CD14-positive monocyte (primary cell): ENCODE data around the gene PARP14. TPM values are rescaled to one million over a fixed set of nuclear protein-coding genes. Genes with fewer than 3 reads are reported as not detected.

Experiments
- DNase-seq, 3 donors: peaks; one replicate each; pipeline ENCODE4 v3.0.0-alpha.2; 2011 to 2022
- H2AFZ ChIP-seq: 2 replicates; pipeline ENCODE4 v1.6.0; 2012; ENCODE audit warnings: mild to moderate bottlenecking, low read depth, low read length, inconsistent platforms; ENCODE audit not compliant: insufficient read depth, poor library complexity, severe bottlenecking
- H3K27ac ChIP-seq, 2 donors: 1 replicate in 1 of 2; 2 replicates in 1 of 2; pipeline ENCODE4 v1.5.1; 2012 to 2013; ENCODE audit warnings: low read length in 2 of 2, control low read depth in 1 of 2, inconsistent platforms in 1 of 2, low read depth in 1 of 2, mild to moderate bottlenecking in 1 of 2
- H3K27me3 ChIP-seq, 2 donors: one replicate each; pipeline versions ENCODE4 v1.6.0 to v1.6.1; 2011 to 2013; ENCODE audit warnings: low read length in 2 of 2; ENCODE audit not compliant: control insufficient read depth in 2 of 2, insufficient read depth in 2 of 2
- H3K36me3 ChIP-seq, 2 donors: replicated peaks in 1 of 2; 1 replicate in 1 of 2; 2 replicates in 1 of 2; pipeline versions ENCODE4 v1.5.1 to v1.6.1; 2012 to 2013; ENCODE audit warnings: low read length in 2 of 2, control low read depth in 1 of 2, inconsistent platforms in 1 of 2, mild to moderate bottlenecking in 1 of 2; ENCODE audit not compliant: insufficient read depth in 2 of 2, control insufficient read depth in 1 of 2
- H3K4me1 ChIP-seq, 2 donors: 1 replicate in 1 of 2; 2 replicates in 1 of 2; pipeline versions ENCODE4 v1.5.1 to v1.6.1; 2012 to 2013; ENCODE audit warnings: low read length in 2 of 2, control low read depth in 1 of 2, inconsistent platforms in 1 of 2, mild to moderate bottlenecking in 1 of 2, moderate library complexity in 1 of 2; ENCODE audit not compliant: insufficient read depth in 2 of 2, control insufficient read depth in 1 of 2
- H3K4me2 ChIP-seq: replicated peaks from 2 replicates; pipeline ENCODE3; 2012; ENCODE audit warnings: low read length, moderate library complexity, mild to moderate bottlenecking; ENCODE audit not compliant: poor library complexity, severe bottlenecking; ENCODE audit errors: extremely low read depth
- H3K4me3 ChIP-seq, 3 experiments: fragments of 200-600 bp in 1 of 3; sonication (generic) in 1 of 3; replicated peaks in 1 of 3; 1 replicate in 2 of 3; 2 replicates in 1 of 3; pipeline ENCODE4 v1.5.1; 2011 to 2013; ENCODE audit warnings: low read length in 3 of 3, mild to moderate bottlenecking in 3 of 3, control low read depth in 2 of 3, low read depth in 2 of 3, inconsistent platforms in 1 of 3, moderate library complexity in 1 of 3
- H3K79me2 ChIP-seq: 2 replicates; pipeline ENCODE4 v1.6.0; 2012; ENCODE audit warnings: mild to moderate bottlenecking, control low read depth, inconsistent platforms, low read length, moderate library complexity; ENCODE audit not compliant: insufficient read depth
- H3K9ac ChIP-seq: 2 replicates; pipeline ENCODE4 v1.6.0; 2017; ENCODE audit warnings: low read length, mild to moderate bottlenecking; ENCODE audit not compliant: insufficient read depth, poor library complexity, severe bottlenecking
- H3K9me3 ChIP-seq, 2 donors: replicated peaks in 1 of 2; 1 replicate in 1 of 2; 2 replicates in 1 of 2; pipeline versions ENCODE4 v1.5.1 to v1.6.1; 2012 to 2013; ENCODE audit warnings: low read length in 2 of 2, control low read depth in 1 of 2; ENCODE audit not compliant: control insufficient read depth in 1 of 2, insufficient read depth in 1 of 2
- H4K20me1 ChIP-seq: 2 replicates; pipeline ENCODE4 v1.6.0; 2012; ENCODE audit warnings: mild to moderate bottlenecking, low read length, control low read depth, moderate library complexity; ENCODE audit not compliant: insufficient read depth
- H3K27ac Mint-ChIP-seq, 7 donors: one replicate each; pipeline ENCODE4 v1.8.0; 2020; ENCODE audit warnings: mild to moderate bottlenecking in 7 of 7, mixed read lengths in 7 of 7, moderate library complexity in 6 of 7, inconsistent platforms in 2 of 7
- H3K27me3 Mint-ChIP-seq, 3 donors: one replicate each; pipeline ENCODE4 v1.8.0; 2021 to 2022; ENCODE audit warnings: low read depth in 3 of 3, mild to moderate bottlenecking in 3 of 3, mixed read lengths in 3 of 3, moderate library complexity in 3 of 3, inconsistent platforms in 1 of 3
- H3K36me3 Mint-ChIP-seq, 2 donors: one replicate each; pipeline ENCODE4 v1.8.0; 2020; ENCODE audit warnings: mixed read lengths in 2 of 2, inconsistent platforms in 1 of 2, mild to moderate bottlenecking in 1 of 2
- H3K4me1 Mint-ChIP-seq: one replicate; pipeline ENCODE4 v1.8.0; 2020; ENCODE audit warnings: mild to moderate bottlenecking, mixed read lengths
- H3K4me3 Mint-ChIP-seq, 2 donors: one replicate each; pipeline ENCODE4 v1.8.0; 2020; ENCODE audit warnings: mild to moderate bottlenecking in 2 of 2, mixed read lengths in 2 of 2, moderate library complexity in 1 of 2
- H3K9me3 Mint-ChIP-seq, 7 donors: one replicate each; pipeline ENCODE4 v1.8.0; 2020 to 2022; ENCODE audit warnings: mixed read lengths in 7 of 7, mild to moderate bottlenecking in 6 of 7, moderate library complexity in 6 of 7, inconsistent platforms in 2 of 7
- CTCF ChIP-seq: fragments of 200-600 bp; IDR thresholded peaks from one replicate; pipeline ENCODE4 v1.8.0; 2022; ENCODE audit warnings: antibody characterized with exemption, mild to moderate bottlenecking
- WGBS: methylation state at CpG from one replicate; pipeline ENCODE4 v1.1.5; 2013; ENCODE audit warnings: missing lambda C conversion rate; ENCODE audit not compliant: insufficient coverage; 5-methylcytosine and 5-hydroxymethylcytosine counted together
- intact Hi-C, 2 donors: fragments of 100-400 bp; cut with micrococcal nuclease; formaldehyde crosslinking; loops; one replicate each; pipeline versions ENCODE4 v1.15.0 to v1.15.1; 2023
- polyA plus RNA-seq, 3 donors: library from polyadenylated mRNA; depleted of rRNA in 1 of 3; unstranded in 2 of 3; stranded (reverse) in 1 of 3; fragments of 300-500 nt in 2 of 3; fragments of >200 nt in 1 of 3; fragmentation: Illumina TruSeq in 2 of 3; gene quantifications; 1 replicate in 2 of 3; 2 replicates in 1 of 3; pipeline ENCODE4 v1.2.3, GENCODE V29; 2012 to 2021

PARP14 gene
- polyA plus RNA-seq, 3 donors = 22.1 to 68.8 (median 26.9) TPM

- H3K27me3 ChIP-seq = no peaks in the 10 kb centered on the region
- H3K4me2 ChIP-seq = no peak overlapping the region
- no peak overlapping the region for H3K9ac ChIP-seq
- no peaks in the 10 kb centered on the region for H3K36me3 ChIP-seq
- Mint-ChIP-seq H3K27me3 (peaks cover 0 to 3% (median 0%) of the 10 kb centered on the region in 3 donors), H3K36me3 (no peaks in the 10 kb centered on the region), H3K27ac (no peak overlapping the region), H3K9me3 (peaks cover 0 to 2% (median under 1%) of the 10 kb centered on the region in 7 donors), H3K4me3 (no peak overlapping the region), H3K4me1 (no peaks in the 10 kb centered on the region)
- TF ChIP-seq CTCF = no peak
- H3K9me3 ChIP-seq = peaks cover 0 to 2% of the 10 kb centered on the region in 2 donors
- H4K20me1 ChIP-seq = no peaks in the 10 kb centered on the region
- DNase-seq = no peak
- intact Hi-C loops = no loop called here
- no peaks in the 10 kb centered on the region for H3K79me2 ChIP-seq
- H3K4me1 ChIP-seq = no peaks in the 10 kb centered on the region
- WGBS = 97% methylated on average over 4 of the region's 8 CpGs
- no peak overlapping the region for H3K27ac ChIP-seq
- no peak overlapping the region for H3K4me3 ChIP-seq
- no peak overlapping the region for H2AFZ ChIP-seq
These were observed 11.5 kb upstream of the PARP14 start for GRCh38 chr3:122668930-122669730.

- H3K9ac ChIP-seq = no peak overlapping the region
- H4K20me1 ChIP-seq = no peaks in the 10 kb centered on the region
- H3K27me3 ChIP-seq = no peaks in the 10 kb centered on the region
- H3K4me1 ChIP-seq = no peaks in the 10 kb centered on the region
- Mint-ChIP-seq H3K36me3 (no peaks in the 10 kb centered on the region), H3K27ac (no peak overlapping the region), H3K4me1 (no peaks in the 10 kb centered on the region), H3K9me3 (peaks cover 6 to 12% (median 9%) of the 10 kb centered on the region in 7 donors), H3K4me3 (no peak overlapping the region), H3K27me3 (peaks cover 0 to 3% (median 0%) of the 10 kb centered on the region in 3 donors)
- no peak overlapping the region for H3K27ac ChIP-seq
- peaks cover 7 to 9% of the 10 kb centered on the region in 2 donors for H3K9me3 ChIP-seq
- no peak overlapping the region for H3K4me3 ChIP-seq
- intact Hi-C loops = no loop called here
- no peak overlapping the region for H2AFZ ChIP-seq
- no peak overlapping the region for H3K4me2 ChIP-seq
- no CpG with 5 or more reads among the region's 2 CpGs for WGBS
- DNase-seq = no peak
- H3K36me3 ChIP-seq = no peaks in the 10 kb centered on the region
- H3K79me2 ChIP-seq = no peaks in the 10 kb centered on the region
- TF ChIP-seq CTCF = no peak
These were observed 9.1 kb upstream of the PARP14 start for GRCh38 chr3:122671553-122671952.
